Fibroblast of pulmonary artery (primary cell): ENCODE measurements around the gene BRI3BP.

Experiments
- DNase-seq: peaks from one replicate; pipeline ENCODE4 v3.0.0-alpha.2; 2010; ENCODE audit warnings: low read depth
- H3K4me3 ChIP-seq: replicated peaks from 2 replicates; pipeline ENCODE4 v1.5.1; 2011; ENCODE audit warnings: low read depth, mild to moderate bottlenecking, control low read depth, low read length, moderate library complexity
- TF ChIP-seq, protein P1 (sequence below): IDR thresholded peaks from 2 replicates; pipeline ENCODE4 v1.5.1; 2011; ENCODE audit warnings: mild to moderate bottlenecking, control low read depth, low read length, inconsistent platforms; ENCODE audit errors: missing control alignments

The BRI3BP gene

DNA sequence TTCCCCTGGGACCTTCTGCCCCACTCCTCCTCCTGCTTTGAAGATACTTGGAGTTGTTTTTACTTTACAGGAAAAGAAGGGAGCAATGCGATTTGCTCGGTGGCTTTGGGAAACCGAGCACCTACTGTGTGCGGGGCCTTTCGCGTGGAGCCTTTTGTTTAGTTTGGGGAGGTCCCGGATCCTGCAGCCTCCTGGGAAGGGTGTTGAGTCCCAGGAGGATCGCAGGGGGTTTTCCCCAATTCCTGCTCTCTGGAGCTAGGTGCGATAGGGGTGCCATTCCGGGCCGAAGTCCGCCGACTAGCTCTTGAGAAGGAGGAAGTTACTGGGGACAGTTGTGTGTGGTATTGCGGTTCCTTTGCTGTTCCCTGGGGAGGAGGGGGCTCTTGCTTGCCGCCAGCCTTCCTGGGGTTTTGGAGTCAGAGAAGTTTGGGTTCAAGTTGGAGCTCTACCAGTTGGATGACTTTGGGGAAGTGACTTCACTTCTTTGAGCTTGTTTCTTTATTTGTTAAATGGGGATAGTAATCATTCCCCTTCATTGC is 1.1 kb downstream of the BRI3BP start:
- no peak for DNase-seq
- TF ChIP-seq, protein P1, sequence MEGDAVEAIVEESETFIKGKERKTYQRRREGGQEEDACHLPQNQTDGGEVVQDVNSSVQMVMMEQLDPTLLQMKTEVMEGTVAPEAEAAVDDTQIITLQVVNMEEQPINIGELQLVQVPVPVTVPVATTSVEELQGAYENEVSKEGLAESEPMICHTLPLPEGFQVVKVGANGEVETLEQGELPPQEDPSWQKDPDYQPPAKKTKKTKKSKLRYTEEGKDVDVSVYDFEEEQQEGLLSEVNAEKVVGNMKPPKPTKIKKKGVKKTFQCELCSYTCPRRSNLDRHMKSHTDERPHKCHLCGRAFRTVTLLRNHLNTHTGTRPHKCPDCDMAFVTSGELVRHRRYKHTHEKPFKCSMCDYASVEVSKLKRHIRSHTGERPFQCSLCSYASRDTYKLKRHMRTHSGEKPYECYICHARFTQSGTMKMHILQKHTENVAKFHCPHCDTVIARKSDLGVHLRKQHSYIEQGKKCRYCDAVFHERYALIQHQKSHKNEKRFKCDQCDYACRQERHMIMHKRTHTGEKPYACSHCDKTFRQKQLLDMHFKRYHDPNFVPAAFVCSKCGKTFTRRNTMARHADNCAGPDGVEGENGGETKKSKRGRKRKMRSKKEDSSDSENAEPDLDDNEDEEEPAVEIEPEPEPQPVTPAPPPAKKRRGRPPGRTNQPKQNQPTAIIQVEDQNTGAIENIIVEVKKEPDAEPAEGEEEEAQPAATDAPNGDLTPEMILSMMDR, result no peak
- H3K4me3 ChIP-seq, result peak overlapping the region; percentile 58

- H3K4me3 ChIP-seq, result no peak overlapping the region
- TF ChIP-seq, protein P1, result no peak
- DNase-seq, result no peak
Measured at GRCh38 chr12:124995200-124995961, 1.9 kb downstream of the BRI3BP start.

DNA sequence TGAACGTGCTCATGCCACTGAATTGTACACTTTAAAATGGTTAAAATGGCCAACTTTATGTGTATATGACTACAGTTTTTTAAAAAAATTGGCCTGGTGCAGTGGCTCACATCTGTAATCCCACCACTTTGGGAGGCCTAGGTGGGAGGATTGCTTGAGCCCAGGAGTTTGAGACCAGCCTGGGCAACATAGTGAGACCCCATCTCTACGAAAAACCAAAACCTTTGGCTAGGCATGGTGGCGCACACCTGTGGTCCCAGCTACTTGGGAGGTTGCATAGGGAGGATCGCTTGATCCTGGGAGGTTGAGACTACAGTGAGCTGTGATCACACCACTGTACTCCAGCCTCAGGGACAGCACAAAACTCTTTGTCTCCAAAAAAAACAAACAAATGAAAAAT is 5.3 kb downstream of the BRI3BP start:
- H3K4me3 ChIP-seq, result no peak overlapping the region
- TF ChIP-seq, protein P1, result no peak
- no peak for DNase-seq

DNA sequence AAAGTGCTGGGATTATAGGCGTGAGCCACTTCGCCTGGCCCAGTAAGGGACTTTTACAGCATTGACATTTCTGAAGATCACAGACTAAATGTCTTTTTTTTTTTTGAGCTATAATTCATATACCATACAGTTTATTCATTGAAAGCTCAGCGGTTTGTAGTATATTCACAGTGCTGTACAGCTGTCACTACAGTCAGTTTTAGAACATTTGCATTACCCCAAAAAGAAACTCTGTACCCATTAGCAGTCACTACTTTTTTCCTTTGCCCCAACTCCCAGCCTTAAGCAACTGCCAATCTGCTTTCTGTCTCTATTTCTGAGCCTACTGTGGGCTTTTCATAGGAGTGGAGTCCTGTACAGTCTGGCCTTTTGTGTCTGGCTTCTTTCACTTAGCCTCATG is 8.2 kb downstream of the BRI3BP start:
- no peak for DNase-seq
- no peak overlapping the region for H3K4me3 ChIP-seq
- TF ChIP-seq, protein P1, result no peak

DNA sequence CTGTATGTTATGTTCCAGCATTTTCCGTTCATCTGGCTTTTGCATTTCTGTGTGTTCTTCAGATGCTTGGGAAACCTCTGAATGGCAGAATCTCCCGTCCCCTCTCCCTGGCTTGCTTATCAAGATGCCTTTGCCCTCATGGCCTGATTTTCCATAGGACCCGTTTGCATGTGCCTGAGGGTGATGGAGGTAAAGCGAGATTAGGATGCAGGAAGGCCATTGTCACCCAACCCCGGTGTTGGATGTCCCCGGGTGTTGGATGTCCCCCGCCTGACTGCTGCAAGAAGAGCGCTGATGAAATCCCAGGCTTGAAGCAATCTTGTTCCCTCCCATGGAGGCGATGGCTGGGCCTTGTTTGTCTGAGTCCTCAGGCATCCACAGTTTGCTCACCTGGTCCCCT is 9.6 kb downstream of the BRI3BP start:
- TF ChIP-seq, protein P1, result no peak
- no peak overlapping the region for H3K4me3 ChIP-seq

GRCh38 chr12:125004621-125005020 is 11.2 kb downstream of the BRI3BP start:
- TF ChIP-seq, protein P1, result no peak
- no peak overlapping the region for H3K4me3 ChIP-seq
- no peak for DNase-seq

More for the DNA sequence above, 9.6 kb downstream of the BRI3BP start:
- DNase-seq, result no peak

- DNase-seq, result no peak
- H3K4me3 ChIP-seq, result no peak overlapping the region
- TF ChIP-seq, protein P1, result no peak
Measured at GRCh38 chr12:125005652-125006051, 12.2 kb downstream of the BRI3BP start.
